ENCODE measurements around the gene RBM19. TPM values are rescaled to one million over a fixed set of nuclear protein-coding genes. Genes with fewer than 3 reads are reported as not detected.
"Not testable (repeated sequence)": the region's sequence is repeated elsewhere in the genome, so short reads cannot be mapped to it uniquely, and the experiment has no call there.

RBM19 gene
- polyA plus RNA-seq (ENCODE audit: insufficient read length in 10 of 10): 10 to 100 TPM; 11.8 to 21.7 (median 14.9) TPM
- long read RNA-seq, donor 1: 0 reads
- long read RNA-seq, donor 2: 0 reads
- long read RNA-seq, donor 3: 0 reads
- long read RNA-seq, donor 4: 0 reads
- long read RNA-seq, donor 5, partial matches to known transcripts: 5 of 5 reads
- long read RNA-seq, donor 5, other reads (novel, unspliced or antisense): 0 of 5 reads
- long read RNA-seq, donor 6, full-length matches to known transcripts: 3 of 3 reads
- long read RNA-seq, donor 6, partial matches to known transcripts: 0 of 3 reads
- long read RNA-seq, donor 6, other reads (novel, unspliced or antisense): 0 of 3 reads
- long read RNA-seq, donor 7: 0 reads
- long read RNA-seq, donor 8: 0 reads
- long read RNA-seq, donor 9: 0 reads

- DNase-seq: peak; percentile 99
Measured at GRCh38 chr12:113965951-113966797, at the start of gene RBM19. Gene RBM19 (minus strand): TSS chr12:113966325. CDS start chr12:113966227, 98 bp downstream.

- no peak for DNase-seq
Measured at GRCh38 chr12:114015851-114016250, 49.7 kb upstream of the RBM19 start.

- peak; percentile 11 to 22 (median 16) for DNase-seq
Measured at GRCh38 chr12:114013575-114014345, 47.6 kb upstream of the RBM19 start.

GRCh38 chr12:114012744-114013431 lies 46.8 kb upstream of the RBM19 start:
- no peak for DNase-seq

- no peak for DNase-seq
Measured at GRCh38 chr12:114011711-114012110, 45.6 kb upstream of the RBM19 start.

GRCh38 chr12:114006482-114007425 lies 40.6 kb upstream of the RBM19 start:
- no peak for DNase-seq

- DNase-seq: no peak
Measured at GRCh38 chr12:114004402-114004801, 38.3 kb upstream of the RBM19 start.

GRCh38 chr12:114003286-114003685 lies 37.2 kb upstream of the RBM19 start:
- no peak for DNase-seq

- DNase-seq: no peak
Measured at GRCh38 chr12:114001511-114002340, 35.6 kb upstream of the RBM19 start.

- DNase-seq: no peak
Measured at GRCh38 chr12:114000861-114001260, 34.7 kb upstream of the RBM19 start.

- DNase-seq: not testable (repeated sequence)
Measured at GRCh38 chr12:114000261-114000660, 34.1 kb upstream of the RBM19 start.

GRCh38 chr12:113997365-113997764 lies 31.2 kb upstream of the RBM19 start:
- DNase-seq: no peak

- no peak for DNase-seq
Measured at GRCh38 chr12:113996026-113996425, 29.9 kb upstream of the RBM19 start.

GRCh38 chr12:113994051-113994450 lies 27.9 kb upstream of the RBM19 start:
- DNase-seq: no peak

- DNase-seq: not testable (repeated sequence)
Measured at GRCh38 chr12:113992751-113993150, 26.6 kb upstream of the RBM19 start.

GRCh38 chr12:113991224-113992044 lies 25.3 kb upstream of the RBM19 start:
- DNase-seq: no peak

GRCh38 chr12:113990250-113991223 lies 24.4 kb upstream of the RBM19 start:
- DNase-seq: peak in 1 of 3 donors; percentile 17

All from muscle of back (tissue), 13 donors.